Glomerular visceral epithelial cell (primary cell): ENCODE results near the gene RAB6D.
"Not testable (repeated sequence)": the region's sequence is repeated elsewhere in the genome, so short reads cannot be mapped to it uniquely, and the experiment has no call there.

Source experiments
- DNase-seq: peaks from one replicate; pipeline ENCODE4 v3.0.0-alpha.2; 2016; ENCODE audit errors: extremely low spot score

RAB6D gene

GRCh38 chr2:131366643-131367042, 2.7 kb upstream of the RAB6D start:
- DNase-seq = no peak

GRCh38 chr2:131365452-131365851, 1.5 kb upstream of the RAB6D start:
- no peak for DNase-seq

DNA sequence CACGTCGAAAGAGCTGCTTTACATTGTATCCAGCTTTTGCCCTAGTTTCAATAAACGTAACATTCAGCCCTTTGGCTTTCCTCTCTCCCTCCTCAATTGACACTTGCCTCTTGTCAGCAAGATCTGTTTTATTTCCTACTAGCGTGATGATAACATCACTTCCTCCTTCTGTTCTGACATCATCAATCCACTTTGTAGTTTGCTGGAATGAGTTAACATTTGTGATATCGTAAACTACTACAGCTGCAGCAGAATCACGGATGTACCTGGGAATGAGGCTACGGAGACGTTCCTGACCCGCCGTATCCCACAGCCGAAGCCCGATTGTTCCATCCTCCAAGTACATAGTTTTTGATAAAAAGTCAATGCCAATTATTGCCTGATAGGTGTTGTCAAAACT, 755 bp downstream of the RAB6D start:
- DNase-seq = not testable (repeated sequence)

GRCh38 chr2:131361773-131362172, 2.2 kb downstream of the RAB6D start:
- DNase-seq = not testable (repeated sequence)

DNA sequence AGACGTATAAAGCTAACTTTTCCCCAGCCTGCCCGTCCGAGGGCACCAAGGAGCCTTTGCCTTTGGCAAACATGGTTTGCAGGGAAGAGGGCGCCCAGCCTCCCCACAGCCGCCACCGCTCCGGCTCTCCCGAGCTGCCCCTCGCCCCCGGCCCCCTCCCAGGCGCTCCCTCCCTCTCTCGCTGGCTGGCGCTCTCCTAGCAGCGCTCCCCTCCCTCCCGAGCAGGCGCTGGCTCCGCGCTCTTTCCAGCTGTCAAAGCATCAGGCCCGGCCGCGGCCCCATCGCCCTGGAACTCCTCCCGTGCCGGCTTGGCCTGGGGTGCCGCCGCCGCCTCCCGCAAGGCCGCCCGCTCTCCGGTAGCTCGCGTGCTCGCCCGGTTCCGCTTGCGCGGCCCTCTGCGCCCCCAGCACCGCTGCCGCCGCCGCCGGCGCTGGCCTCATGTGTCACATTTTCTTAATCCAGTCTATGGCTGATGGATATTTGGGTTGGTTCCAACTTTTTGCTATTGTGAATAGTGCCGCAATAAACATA, 10.7 kb downstream of the RAB6D start:
- DNase-seq = not testable (repeated sequence)

- no peak for DNase-seq
Measured at GRCh38 chr2:131349021-131349420, 14.9 kb downstream of the RAB6D start.

GRCh38 chr2:131347035-131347434, 16.9 kb downstream of the RAB6D start:
- not testable (repeated sequence) for DNase-seq

DNA sequence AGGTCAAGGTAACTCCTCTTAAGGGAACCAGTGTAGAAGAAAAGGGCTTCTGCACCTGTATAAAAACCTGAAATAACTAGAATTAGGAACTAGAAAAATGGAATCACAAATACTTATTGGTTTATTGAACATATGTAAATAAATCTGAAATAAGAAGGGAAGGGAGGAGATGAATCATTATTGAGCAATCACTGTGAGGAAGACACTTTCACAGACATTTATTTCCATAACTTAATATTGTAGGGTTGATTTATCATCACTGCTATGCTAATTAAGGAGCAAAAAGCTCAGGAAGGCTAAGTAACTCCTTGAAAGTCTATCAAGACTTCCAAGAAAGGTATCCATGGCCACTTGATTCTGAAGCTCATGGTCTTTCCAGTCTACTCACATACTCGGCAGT, 24.7 kb downstream of the RAB6D start:
- not testable (repeated sequence) for DNase-seq

DNA sequence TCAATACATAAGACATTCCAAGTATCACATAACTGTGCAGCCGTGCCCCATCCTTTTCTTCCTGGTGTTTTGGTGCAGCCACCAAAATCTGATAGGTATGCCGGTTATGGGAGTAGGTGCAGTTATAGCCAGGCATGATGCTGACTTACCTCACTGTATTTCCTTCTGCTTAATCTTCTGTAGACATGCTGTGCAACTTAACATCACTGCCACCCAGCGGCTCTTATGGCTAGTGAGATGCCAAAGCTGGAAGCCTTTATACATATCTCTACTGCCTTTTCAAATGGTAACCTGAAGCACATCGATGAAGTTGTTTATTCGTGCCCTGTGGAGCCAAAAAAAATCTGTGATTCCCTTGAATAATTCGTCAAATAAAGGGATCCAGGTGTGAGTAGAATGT, 28.6 kb downstream of the RAB6D start:
- DNase-seq = peak; percentile 26

GRCh38 chr2:131332709-131333108, 31.3 kb downstream of the RAB6D start:
- DNase-seq = not testable (repeated sequence)

DNA sequence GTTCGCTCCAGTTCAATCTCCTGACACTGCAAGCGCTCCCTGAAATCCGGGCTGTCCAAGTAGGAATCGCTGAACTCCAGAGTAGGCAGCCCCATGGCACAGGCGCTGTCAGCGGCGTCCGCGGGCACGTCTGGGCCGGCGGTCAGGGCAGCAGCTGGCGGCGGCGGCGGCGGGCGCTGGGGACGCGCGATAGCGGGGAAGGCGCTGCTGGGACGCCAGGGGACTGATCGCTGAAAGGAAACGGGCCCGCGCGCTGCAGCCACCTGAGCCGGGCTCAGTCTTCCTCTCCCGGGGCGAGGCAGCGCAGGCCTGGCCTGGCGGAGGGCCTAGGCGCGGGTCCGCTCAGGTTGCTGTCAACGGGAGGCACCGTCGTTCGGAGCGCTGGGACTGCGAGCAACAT, 33.0 kb downstream of the RAB6D start:
- DNase-seq = not testable (repeated sequence)

DNA sequence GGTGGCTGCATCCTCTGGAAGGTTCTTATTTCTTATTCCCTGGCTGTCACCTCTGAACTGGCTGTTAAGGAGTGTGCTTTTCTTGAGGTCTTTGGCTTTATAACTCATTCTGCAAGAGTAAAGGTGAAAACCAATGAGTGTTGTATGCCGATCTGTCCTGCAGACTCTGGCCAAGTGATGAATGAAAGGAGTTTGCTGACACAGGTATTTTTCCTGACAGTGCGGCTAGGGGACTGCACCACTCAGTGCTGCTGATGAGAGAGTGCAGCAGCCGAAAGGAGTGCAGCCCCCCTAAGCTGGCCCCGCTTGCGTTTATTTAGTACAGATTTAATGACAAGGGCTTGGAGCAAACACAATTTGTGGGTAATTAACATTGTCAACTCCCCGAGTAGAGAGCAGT, 41.8 kb downstream of the RAB6D start:
- DNase-seq = no peak

DNA sequence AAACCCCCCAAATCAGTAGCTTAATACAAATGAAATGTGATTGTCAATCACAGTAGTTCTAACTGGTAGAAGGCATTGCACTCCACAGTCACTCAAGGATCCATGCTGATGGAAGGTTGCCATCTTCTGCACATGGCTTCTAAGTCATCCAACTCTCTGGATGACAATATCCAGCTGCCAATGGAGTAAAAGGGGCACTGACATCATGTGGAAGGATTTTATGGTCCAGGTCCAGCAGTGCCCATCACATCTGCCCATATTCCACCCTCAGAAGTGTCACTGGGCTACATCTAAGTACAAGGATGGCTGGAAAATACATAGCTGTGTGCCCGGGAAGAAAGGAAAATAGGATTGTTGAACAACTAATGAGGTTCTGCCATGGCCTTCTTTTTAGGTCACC, 42.6 kb downstream of the RAB6D start:
- not testable (repeated sequence) for DNase-seq

DNA sequence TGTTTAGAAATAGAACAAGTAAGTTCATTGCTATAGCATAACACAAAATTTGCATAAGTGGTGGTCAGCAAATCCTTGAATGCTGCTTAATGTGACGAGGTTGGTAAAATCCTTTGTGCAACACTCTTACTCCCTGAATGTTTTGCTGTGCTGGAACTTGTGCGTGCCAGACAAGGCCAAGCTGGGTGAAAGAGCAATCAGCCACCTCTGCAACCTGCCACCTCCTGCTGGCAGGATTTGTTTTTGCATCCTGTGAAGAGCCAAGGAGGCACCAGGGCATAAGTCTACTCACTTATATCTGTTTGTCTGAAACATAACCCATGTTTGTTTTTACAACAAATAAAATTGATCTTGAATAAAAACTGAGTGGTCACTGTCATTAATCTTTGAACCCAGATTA, 53.0 kb downstream of the RAB6D start:
- DNase-seq = not testable (repeated sequence)
